ENCODE measurements around the gene AHNAK. TPM values are rescaled to one million over a fixed set of nuclear protein-coding genes. Genes with fewer than 3 reads are reported as not detected.

Gene AHNAK
- total RNA-seq, 4 donors from 2014 or later = 1,278 to 2,374 (median 1,866) TPM

DNA sequence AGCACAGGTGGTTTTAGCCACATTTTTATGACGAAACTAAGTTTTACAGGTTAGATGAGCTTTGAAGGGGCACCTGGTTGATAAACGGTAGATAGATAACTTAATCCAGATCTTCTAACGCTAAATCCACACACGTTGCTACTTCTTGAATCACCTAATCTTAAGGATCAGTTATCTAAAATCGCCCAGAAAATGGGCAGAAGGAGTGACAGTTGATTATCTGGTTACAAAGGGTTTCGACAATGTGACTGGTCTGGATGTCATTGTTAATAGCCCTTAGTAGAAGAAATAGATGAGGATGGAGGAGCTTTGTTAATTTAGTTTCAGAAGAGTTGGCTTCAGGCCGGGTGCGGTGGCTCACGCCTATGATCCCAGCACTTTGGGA is 84.1 kb downstream of the AHNAK start:
- Histone ChIP-seq H3K27me3 (no peaks in the 10 kb centered on the region), H3K4me3 (no peak overlapping the region), H3K9me3 (no peaks in the 10 kb centered on the region), H3K4me1 (peaks cover 0 to 29% (median 20%) of the 10 kb centered on the region in 4 donors), H3K27ac (replicated peaks in 1 of 4) (peak overlapping the region in 3 of 4 donors; percentile 21 to 40 (median 36)), H3K36me3 (no peaks in the 10 kb centered on the region)
- WGBS = 79% methylated on average over 9 of the region's 9 CpGs
- no peak for DNase-seq (ENCODE audit: extremely low spot score)
- intact Hi-C loops (cut with DNase I) = no loop called here
- TF ChIP-seq, protein P1, sequence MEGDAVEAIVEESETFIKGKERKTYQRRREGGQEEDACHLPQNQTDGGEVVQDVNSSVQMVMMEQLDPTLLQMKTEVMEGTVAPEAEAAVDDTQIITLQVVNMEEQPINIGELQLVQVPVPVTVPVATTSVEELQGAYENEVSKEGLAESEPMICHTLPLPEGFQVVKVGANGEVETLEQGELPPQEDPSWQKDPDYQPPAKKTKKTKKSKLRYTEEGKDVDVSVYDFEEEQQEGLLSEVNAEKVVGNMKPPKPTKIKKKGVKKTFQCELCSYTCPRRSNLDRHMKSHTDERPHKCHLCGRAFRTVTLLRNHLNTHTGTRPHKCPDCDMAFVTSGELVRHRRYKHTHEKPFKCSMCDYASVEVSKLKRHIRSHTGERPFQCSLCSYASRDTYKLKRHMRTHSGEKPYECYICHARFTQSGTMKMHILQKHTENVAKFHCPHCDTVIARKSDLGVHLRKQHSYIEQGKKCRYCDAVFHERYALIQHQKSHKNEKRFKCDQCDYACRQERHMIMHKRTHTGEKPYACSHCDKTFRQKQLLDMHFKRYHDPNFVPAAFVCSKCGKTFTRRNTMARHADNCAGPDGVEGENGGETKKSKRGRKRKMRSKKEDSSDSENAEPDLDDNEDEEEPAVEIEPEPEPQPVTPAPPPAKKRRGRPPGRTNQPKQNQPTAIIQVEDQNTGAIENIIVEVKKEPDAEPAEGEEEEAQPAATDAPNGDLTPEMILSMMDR (IDR thresholded peaks at IDR 0.05) = no peak
- no peak for TF ChIP-seq POLR2A (IDR thresholded peaks at IDR 0.05; ENCODE audit: low read depth)
- no peak for TF ChIP-seq EP300 (IDR thresholded peaks at IDR 0.05)
- no peak for TF ChIP-seq POLR2AphosphoS5 (IDR thresholded peaks at IDR 0.05)

DNA sequence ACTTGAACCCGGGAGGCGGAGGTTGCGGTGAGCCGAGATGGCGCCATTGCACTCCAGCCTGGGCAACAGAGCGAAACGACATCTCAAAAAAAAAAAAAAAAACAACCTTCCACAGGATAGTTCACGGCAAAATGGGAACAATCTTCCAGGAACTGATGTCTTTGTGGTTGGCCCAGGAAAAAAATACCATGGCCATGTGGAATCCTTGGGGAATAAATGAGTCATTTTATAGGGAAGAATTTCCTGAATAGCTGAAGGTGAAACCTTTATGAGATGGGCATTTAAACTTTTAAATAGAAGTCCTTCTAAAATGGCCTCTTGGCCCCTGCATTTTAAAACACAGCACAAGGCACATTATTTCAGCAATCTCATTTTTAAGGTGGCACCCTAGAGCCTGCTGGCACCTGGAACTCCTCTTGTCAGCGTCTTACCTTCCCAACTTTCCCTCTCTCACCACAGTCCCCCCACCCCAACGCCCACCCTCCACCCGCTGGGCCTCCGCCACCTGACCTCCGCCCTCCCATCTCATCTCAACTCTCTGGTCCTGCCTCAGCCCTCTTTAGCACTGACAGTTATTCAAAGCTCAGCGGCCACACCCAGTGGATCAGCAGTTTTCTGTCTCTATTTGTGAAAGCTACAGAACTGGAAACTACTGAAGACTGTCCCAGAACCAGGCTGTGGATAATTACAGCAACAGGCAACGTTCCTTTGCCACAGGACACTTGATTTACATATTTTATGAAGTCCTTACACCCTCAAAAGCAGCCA is 84.7 kb downstream of the AHNAK start:
- Histone ChIP-seq H3K27ac (replicated peaks in 1 of 4) (peak overlapping the region in 2 of 4 donors; percentile 21 to 40), H3K27me3 (no peaks in the 10 kb centered on the region), H3K9me3 (no peaks in the 10 kb centered on the region), H3K36me3 (no peaks in the 10 kb centered on the region), H3K4me3 (no peak overlapping the region), H3K4me1 (peaks cover 0 to 33% (median 22%) of the 10 kb centered on the region in 4 donors)
- TF ChIP-seq POLR2AphosphoS5 (IDR thresholded peaks at IDR 0.05) (no peak), EP300 (IDR thresholded peaks at IDR 0.05) (no peak)
- intact Hi-C loops (cut with DNase I) = no loop called here
- DNase-seq (ENCODE audit: extremely low spot score) = no peak
- 76% methylated on average over 15 of the region's 15 CpGs for WGBS

DNA sequence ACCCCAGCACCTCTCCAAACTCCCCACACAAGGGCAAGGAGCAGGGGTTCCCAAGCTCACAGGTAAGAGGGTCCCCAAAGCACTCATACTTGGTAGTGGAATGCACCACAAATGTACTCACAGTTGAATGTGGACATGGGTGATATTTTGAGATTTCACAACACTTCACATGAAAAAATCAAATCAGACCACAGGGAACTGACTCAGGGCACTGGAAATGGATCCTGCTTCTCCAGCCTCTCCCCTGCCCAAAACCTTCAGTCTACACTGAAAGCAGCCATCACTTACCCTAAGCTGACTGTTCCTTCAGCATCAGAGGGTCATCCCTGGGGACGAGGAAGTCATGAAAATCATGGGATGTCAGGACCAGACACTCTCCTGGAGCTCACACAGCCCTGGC is 87.5 kb downstream of the AHNAK start:
- Histone ChIP-seq H3K36me3 (no peaks in the 10 kb centered on the region), H3K27me3 (no peaks in the 10 kb centered on the region), H3K4me3 (no peak overlapping the region), H3K4me1 (peaks cover 0 to 33% (median 22%) of the 10 kb centered on the region in 4 donors), H3K9me3 (no peaks in the 10 kb centered on the region), H3K27ac (replicated peaks in 1 of 4) (peak overlapping the region; percentile 44 to 60 (median 52))
- intact Hi-C loops (cut with DNase I) = no loop called here
- 100% methylated on average over 1 of the region's 1 CpG for WGBS
- no peak for DNase-seq (ENCODE audit: extremely low spot score)
- TF ChIP-seq, protein P1 (IDR thresholded peaks at IDR 0.05) = no peak
- TF ChIP-seq EP300 (IDR thresholded peaks at IDR 0.05) = no peak
- no peak for TF ChIP-seq POLR2AphosphoS5 (IDR thresholded peaks at IDR 0.05)
- TF ChIP-seq POLR2A (IDR thresholded peaks at IDR 0.05; ENCODE audit: low read depth) = no peak

DNA sequence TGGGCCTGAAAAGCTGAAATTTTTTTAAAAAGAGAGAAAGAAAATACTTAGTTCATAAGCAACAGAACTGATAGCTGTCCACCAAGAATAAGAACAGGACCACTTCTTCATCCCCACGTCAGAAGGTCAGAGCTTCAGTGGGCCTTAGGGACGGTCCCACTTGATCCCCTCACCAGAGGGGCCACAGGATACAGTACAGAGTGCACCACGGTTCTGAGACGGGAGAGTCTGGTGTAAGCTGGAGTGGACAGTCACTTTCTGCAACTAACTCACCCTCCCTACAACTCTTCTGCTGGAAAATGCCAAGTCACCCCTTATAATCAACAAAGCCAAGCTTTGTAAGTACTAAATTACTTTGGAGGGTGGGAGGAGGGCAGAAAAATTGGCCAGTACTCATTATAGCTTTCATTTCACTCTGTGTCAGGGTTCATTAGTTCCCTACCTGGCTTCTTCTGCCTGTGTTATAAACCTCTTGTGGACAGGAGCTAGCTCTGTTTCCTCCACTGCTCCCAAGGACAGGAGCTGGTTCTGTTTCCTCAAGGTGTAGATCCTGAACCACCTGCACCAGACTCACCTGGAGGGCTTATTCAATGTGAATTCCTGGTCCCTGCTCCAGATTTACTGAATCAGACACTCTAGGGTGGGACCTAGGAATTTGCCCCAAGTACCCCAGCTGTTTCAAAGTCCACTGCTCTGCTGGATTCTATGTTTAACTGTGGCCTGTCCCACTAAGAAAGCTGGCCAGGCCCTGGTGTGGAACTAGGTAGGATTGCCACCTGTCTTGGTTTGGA is 88.2 kb downstream of the AHNAK start:
- TF ChIP-seq POLR2AphosphoS5 (IDR thresholded peaks at IDR 0.05) = peak in 1 of 2 donors; percentile 14
- TF ChIP-seq EP300 (IDR thresholded peaks at IDR 0.05) = no peak
- Histone ChIP-seq H3K4me1 (peaks cover 0 to 33% (median 22%) of the 10 kb centered on the region in 4 donors), H3K27me3 (no peaks in the 10 kb centered on the region), H3K9me3 (no peaks in the 10 kb centered on the region), H3K4me3 (no peak overlapping the region), H3K36me3 (no peaks in the 10 kb centered on the region), H3K27ac (replicated peaks in 1 of 4) (peak overlapping the region; percentile 44 to 60 (median 52))
- 52% methylated on average over 4 of the region's 4 CpGs for WGBS
- DNase-seq (ENCODE audit: extremely low spot score) = no peak
- intact Hi-C loops (cut with DNase I) = no loop called here

DNA sequence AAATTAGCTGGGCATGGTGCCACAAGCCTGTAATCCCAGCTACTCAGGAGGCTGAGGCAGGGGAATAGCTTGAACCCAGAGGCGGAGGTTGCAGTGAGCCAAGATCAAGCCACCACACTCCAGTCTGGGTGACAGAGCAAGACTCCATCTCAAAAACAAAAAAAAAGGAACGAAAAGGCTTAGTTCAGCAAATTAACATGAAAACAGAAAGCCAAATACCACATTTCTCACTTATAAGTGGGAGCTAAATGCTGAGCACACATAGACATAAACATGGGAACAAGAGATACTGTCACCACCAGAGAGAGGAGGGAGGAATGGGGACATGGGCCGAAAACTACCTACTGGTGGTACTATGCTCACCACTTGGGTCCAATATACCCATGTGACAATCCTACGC is 89.1 kb downstream of the AHNAK start:
- Histone ChIP-seq H3K27ac (replicated peaks in 1 of 4) (peak overlapping the region in 1 of 4 donors; percentile 50), H3K9me3 (no peaks in the 10 kb centered on the region), H3K4me3 (no peak overlapping the region), H3K36me3 (no peaks in the 10 kb centered on the region), H3K27me3 (no peaks in the 10 kb centered on the region), H3K4me1 (peaks cover 0 to 33% (median 20%) of the 10 kb centered on the region in 4 donors)
- no peak for DNase-seq (ENCODE audit: extremely low spot score)
- TF ChIP-seq, protein P1 (IDR thresholded peaks at IDR 0.05) = no peak
- TF ChIP-seq EP300 (IDR thresholded peaks at IDR 0.05) = no peak
- no peak for TF ChIP-seq POLR2A (IDR thresholded peaks at IDR 0.05; ENCODE audit: low read depth)
- no peak for TF ChIP-seq POLR2AphosphoS5 (IDR thresholded peaks at IDR 0.05)
- intact Hi-C loops (cut with DNase I) = no loop called here
- 80% methylated on average over 4 of the region's 4 CpGs for WGBS

Data from esophagus muscularis mucosa (tissue), 4 donors.